Lower leg skin (tissue), 3 donors: ENCODE results near the gene SOX2.

Source experiments
- POLR2A ChIP-seq, 2 donors: fragments of 450-650 bp; IDR thresholded peaks; one replicate each; pipeline ENCODE4 v1.6.1; 2016 to 2017; ENCODE audit warnings: antibody characterized with exemption in 2 of 2, mild to moderate bottlenecking in 1 of 2, moderate library complexity in 1 of 2
- TF ChIP-seq, protein P1 (sequence below), 3 donors: fragments of 450-650 bp; IDR thresholded peaks; one replicate each; pipeline ENCODE4 v1.5.1; 2016; ENCODE audit warnings: antibody characterized with exemption in 3 of 3, mild to moderate bottlenecking in 3 of 3, moderate library complexity in 2 of 3

GRCh38 chr3:181700168-181701087 is 11.3 kb upstream of the SOX2 start:
- TF ChIP-seq, protein P1, sequence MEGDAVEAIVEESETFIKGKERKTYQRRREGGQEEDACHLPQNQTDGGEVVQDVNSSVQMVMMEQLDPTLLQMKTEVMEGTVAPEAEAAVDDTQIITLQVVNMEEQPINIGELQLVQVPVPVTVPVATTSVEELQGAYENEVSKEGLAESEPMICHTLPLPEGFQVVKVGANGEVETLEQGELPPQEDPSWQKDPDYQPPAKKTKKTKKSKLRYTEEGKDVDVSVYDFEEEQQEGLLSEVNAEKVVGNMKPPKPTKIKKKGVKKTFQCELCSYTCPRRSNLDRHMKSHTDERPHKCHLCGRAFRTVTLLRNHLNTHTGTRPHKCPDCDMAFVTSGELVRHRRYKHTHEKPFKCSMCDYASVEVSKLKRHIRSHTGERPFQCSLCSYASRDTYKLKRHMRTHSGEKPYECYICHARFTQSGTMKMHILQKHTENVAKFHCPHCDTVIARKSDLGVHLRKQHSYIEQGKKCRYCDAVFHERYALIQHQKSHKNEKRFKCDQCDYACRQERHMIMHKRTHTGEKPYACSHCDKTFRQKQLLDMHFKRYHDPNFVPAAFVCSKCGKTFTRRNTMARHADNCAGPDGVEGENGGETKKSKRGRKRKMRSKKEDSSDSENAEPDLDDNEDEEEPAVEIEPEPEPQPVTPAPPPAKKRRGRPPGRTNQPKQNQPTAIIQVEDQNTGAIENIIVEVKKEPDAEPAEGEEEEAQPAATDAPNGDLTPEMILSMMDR (IDR thresholded peaks at IDR 0.05) = peak in 1 of 3 donors; percentile 20
- TF ChIP-seq POLR2A (IDR thresholded peaks at IDR 0.05) = no peak
